Astrocyte (in vitro differentiated cells and primary cell): Measurements from ENCODE around the gene FREY1.

ENCODE experiments used
- CTCF ChIP-seq: IDR thresholded peaks from 2 replicates; pipeline ENCODE4 v1.5.1; 2011; ENCODE audit warnings: low read depth, mild to moderate bottlenecking, inconsistent platforms, low read length, moderate library complexity; ENCODE audit not compliant: insufficient read depth
- EZH2 ChIP-seq: IDR thresholded peaks from 2 replicates; pipeline ENCODE4 v1.6.1; 2012; ENCODE audit warnings: mild to moderate bottlenecking, low read length, inconsistent platforms; ENCODE audit not compliant: insufficient read depth

DNA sequence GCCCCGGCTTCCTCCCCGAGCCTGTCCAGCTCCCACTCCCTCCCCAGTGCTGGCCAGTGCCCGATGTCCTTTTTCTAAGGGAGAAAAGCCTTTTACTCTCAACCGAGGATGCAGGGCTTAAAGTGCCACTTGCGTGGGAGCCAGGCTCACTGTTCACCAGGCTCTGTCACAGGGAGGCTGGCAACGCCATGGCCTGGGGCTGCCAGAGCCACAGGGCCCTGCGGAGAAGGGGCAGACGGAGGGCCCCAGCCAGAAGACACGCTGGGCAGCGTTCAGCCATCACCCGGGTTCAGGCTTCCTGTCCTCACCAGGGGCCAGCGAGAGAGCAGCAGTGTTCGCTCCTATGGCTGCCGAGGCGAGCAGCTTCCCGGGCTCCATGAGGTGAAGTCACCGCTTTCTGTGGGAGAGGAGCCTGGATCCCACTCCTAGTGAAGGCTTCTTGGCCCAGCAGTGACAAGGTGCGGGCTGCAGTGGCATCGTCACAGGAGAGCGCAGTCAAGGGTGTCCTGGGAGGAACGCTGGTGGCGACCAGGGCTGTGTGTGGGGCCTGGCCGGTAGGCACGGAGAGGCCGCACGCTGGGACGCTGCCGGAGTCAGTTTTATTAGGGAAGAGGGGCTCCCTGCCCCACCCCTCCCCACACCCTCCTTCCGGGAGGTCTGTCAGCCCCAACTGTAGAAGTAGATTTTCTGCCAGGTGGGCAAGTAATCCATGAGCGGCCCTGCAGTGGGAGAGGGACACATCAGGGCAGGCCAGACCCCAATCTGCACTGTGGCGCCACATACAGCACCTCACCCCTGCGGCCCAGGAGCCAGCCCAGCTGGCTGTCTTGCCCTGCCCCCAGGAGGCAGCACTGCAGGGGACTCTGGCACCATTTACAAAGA lies 2.8 kb upstream of the FREY1 start:
- TF ChIP-seq EZH2 (no peak), CTCF (no peak)
